ENCODE results near the gene HYPK. TPM values are rescaled to one million over a fixed set of nuclear protein-coding genes. Genes with fewer than 3 reads are reported as not detected.
"Not testable (repeated sequence)": the region's sequence is repeated elsewhere in the genome, so short reads cannot be mapped to it uniquely, and the experiment has no call there.

HYPK gene
- total and polyA plus RNA-seq, 5 donors, result 9.6 to 37.9 (median 14.6) TPM

DNA sequence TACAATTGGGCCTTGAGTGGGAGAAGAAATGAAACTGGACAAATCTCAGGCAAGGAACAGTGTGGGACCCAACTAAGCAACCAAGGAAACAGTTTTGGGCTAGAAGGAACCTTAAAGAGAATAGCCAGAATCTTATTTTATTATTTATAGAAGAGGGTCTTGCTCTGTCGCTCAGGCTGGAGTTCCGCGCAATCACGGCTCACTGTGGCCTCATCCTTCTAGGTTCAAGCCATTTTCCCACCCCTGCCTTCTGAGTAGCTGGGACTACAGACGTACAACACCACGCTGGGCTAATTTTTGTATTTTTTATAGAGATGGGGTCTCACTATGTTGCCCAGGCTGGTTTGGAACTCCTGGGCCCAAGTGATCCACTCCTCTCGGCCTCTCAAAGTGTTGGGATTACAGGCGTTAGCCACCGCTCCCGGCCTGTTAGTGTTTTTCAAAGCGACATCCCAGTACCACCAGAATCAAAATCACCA lies 25.7 kb downstream of the HYPK start:
- no peak overlapping the region for H3K4me3 ChIP-seq (ENCODE audit: low read length)
- intact Hi-C loops (cut with DNase I), result no loop called here
- 95% methylated on average over 11 of the region's 11 CpGs for WGBS
- H3K27me3 ChIP-seq (ENCODE audit: control insufficient read depth, insufficient read depth), result no peaks in the 10 kb centered on the region
- H3K27ac ChIP-seq (ENCODE audit: low read length), result no peak overlapping the region
- no peak for ATAC-seq
- no peaks in the 10 kb centered on the region for H3K9me3 ChIP-seq (ENCODE audit: control insufficient read depth, low read length)
- H3K4me1 ChIP-seq (ENCODE audit: control insufficient read depth, insufficient read depth, low read length), result peaks cover 4% of the 10 kb centered on the region
- no peak for DNase-seq

DNA sequence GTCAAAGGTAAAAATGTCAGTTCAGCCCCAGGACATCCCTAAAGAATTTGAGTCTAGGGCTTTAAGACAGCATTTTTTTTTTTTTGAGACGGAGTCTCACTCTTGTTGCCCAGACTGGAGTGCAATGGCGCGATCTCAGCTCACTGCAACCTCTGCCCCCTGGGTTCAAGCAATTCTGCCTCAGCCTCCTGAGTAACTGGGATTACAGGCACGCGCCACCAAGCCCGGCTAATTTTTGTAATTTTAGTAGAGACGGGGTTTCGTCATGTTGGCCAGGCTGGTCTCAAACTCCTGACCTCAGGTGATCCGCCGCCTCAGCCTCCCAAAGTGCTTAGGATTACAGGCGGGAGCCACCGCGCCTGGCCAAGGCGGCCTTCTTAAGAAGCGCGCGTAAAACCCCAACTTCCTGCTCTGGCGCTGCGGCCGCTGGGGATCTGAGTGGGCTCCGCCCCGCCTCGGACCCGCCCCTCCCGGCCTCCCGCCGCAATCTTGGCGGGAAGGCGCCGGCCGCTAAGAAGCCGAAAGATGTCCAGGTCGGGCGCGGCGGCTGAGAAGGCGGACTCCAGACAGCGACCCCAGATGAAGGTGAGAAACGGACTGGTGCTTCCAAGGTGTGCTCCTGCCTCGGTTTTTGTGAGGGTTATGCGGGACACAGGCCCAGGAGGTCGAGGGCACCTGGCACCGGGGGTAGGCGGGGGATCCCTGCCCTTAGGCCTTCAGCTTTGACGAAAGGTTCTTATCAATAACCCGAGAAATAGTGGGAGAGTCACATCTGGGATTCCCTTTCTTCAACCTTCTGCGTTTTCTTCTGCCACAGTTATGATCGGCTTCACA lies 26.3 kb downstream of the HYPK start, which contains the start of gene WDR76:
WDR76 (plus strand) TSS at position 495 of the 834 bp plus-strand sequence; CDS start at position 526, 31 bp downstream.
- Histone ChIP-seq H3K4me3 (ENCODE audit: low read length) (peak within 1 kb of the TSS; percentile 41), H3K27ac (ENCODE audit: low read length) (no peak within 1 kb of the TSS), H3K9me3 (ENCODE audit: control insufficient read depth, low read length) (no peaks in the 10 kb centered on the region), H3K27me3 (ENCODE audit: control insufficient read depth, insufficient read depth) (no peaks in the 10 kb centered on the region), H3K4me1 (ENCODE audit: control insufficient read depth, insufficient read depth, low read length) (peaks cover 4% of the 10 kb centered on the region)
- DNase-seq (peak; percentile 82 to 94 (median 91)), ATAC-seq (peak; percentile 87)
- 5% methylated on average over 48 of the region's 48 CpGs for WGBS
- intact Hi-C loops (cut with DNase I), result no loop called here

DNA sequence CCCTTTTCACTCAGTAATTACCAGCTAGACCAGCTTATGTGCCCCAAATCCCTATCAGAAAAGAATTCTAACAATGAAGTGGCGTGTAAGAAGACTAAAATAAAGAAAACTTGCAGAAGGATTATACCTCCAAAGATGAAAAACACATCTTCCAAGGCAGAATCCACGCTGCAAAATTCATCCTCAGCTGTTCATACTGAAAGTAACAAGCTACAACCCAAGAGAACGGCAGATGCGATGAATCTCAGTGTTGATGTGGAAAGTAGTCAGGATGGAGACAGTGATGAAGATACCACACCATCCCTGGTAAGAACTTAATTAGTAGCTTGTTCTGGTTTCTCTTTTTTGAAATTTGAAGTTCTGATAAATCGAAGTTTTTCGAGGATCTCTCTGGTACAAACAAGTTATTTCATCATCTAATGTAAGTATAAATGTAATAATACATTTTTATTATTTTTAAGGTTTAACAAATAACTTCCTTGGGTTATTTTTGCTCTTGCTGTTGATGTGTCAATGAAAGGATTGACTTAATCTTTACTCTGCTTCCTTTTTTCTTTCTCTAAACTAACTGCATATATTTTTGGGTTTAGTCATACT lies 27.8 kb downstream of the HYPK start:
- intact Hi-C loops (cut with DNase I), result no loop called here
- DNase-seq, result no peak
- no peaks in the 10 kb centered on the region for H3K27me3 ChIP-seq (ENCODE audit: control insufficient read depth, insufficient read depth)
- H3K4me3 ChIP-seq (ENCODE audit: low read length), result no peak overlapping the region
- H3K9me3 ChIP-seq (ENCODE audit: control insufficient read depth, low read length), result no peaks in the 10 kb centered on the region
- WGBS, result 52% methylated on average over 6 of the region's 6 CpGs
- ATAC-seq, result no peak
- H3K27ac ChIP-seq (ENCODE audit: low read length), result no peak overlapping the region
- peaks cover 4% of the 10 kb centered on the region for H3K4me1 ChIP-seq (ENCODE audit: control insufficient read depth, insufficient read depth, low read length)

DNA sequence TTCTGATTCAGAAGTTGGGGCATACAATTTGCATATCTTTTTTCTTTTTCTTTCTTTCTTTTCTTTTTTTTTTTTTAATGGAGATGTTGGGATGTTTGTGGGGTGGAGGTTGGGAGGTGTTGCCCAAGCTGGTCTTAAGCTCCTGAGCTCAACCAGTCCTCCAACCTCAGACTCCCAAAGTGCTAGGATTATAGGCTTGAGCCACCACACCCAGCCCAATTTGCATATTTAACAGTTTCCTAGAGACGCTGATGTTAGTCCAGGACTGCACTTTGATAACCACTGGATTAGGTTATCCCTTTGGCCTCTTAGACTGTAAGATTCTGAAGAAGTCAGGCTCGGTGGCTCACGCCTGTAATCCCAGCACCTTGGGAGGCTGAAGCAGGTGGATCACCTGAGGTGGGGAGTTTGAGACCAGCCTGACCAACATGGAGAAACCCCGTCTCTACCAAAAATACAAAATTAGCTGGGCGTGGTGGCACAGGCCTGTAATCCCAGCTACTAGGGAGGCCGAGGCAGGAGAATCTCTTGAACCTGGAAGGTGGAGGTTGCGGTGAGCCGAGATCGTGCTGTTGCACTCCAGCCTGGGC lies 29.6 kb downstream of the HYPK start:
- WGBS, result 95% methylated on average over 9 of the region's 9 CpGs
- H3K4me1 ChIP-seq (ENCODE audit: control insufficient read depth, insufficient read depth, low read length); H3K27me3 ChIP-seq (ENCODE audit: control insufficient read depth, insufficient read depth); H3K27ac ChIP-seq (ENCODE audit: low read length); H3K9me3 ChIP-seq (ENCODE audit: control insufficient read depth, low read length); ATAC-seq; DNase-seq; H3K4me3 ChIP-seq (ENCODE audit: low read length); intact Hi-C loops (cut with DNase I): not testable (repeated sequence)

DNA sequence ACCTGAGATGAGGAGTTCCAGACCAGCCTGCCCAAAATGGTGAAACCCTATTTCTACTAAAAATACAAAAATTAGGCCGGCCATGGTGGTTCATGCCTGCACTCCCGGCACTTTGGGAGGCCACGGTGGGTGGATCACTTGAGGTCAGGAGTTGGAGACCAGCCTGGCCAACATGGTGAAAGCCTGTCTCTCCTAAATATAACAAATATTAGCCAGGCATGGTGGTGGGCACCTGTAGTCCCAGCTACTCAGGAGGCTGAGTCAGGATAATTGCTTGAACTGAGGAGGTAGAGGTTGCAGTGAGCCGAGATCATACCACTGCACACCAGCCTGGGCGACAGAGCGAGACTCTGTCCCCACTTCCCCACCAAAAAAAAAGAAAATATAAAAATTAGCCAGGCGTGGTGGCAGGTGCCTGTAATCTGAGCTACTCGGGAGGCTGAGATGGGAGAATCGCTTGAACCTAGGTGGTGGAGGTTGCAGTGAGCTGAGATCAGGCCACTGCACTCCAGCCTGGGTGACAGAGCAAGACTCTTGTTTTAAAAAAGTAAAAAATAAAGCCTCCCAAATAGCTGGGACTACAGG lies 30.4 kb downstream of the HYPK start:
- DNase-seq; ATAC-seq; intact Hi-C loops (cut with DNase I); H3K4me1 ChIP-seq (ENCODE audit: control insufficient read depth, insufficient read depth, low read length); H3K4me3 ChIP-seq (ENCODE audit: low read length); H3K27ac ChIP-seq (ENCODE audit: low read length); H3K9me3 ChIP-seq (ENCODE audit: control insufficient read depth, low read length); H3K27me3 ChIP-seq (ENCODE audit: control insufficient read depth, insufficient read depth): not testable (repeated sequence)
- 96% methylated on average over 9 of the region's 9 CpGs for WGBS

DNA sequence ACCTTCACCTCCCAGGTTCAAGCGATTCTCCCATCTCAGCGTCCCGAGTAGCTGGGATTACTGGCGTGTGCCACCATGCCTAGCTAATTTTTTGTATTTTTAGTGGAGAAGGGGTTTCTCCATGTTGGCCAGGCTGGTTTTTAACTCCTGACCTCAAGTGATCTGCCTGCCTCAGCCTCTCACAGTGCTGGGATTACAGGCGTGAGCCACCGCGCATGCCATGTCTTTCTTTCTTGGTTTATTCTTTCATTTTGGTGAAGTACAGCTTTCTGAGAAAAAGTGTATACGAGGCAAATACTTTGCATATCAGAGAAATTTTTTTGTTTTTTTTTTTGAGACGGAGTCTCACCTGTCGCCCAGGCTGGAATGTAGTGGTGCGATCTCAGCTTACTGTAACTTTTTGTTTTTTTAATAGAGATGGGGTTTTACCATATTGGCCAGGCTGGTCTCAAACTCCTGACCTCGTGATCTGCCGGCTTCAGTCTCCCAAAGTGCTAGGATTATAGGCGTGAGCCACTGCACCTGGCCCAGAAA lies 31.2 kb downstream of the HYPK start:
- H3K9me3 ChIP-seq (ENCODE audit: control insufficient read depth, low read length); ATAC-seq; H3K4me1 ChIP-seq (ENCODE audit: control insufficient read depth, insufficient read depth, low read length); H3K27me3 ChIP-seq (ENCODE audit: control insufficient read depth, insufficient read depth); H3K27ac ChIP-seq (ENCODE audit: low read length); DNase-seq; H3K4me3 ChIP-seq (ENCODE audit: low read length); intact Hi-C loops (cut with DNase I): not testable (repeated sequence)
- WGBS, result 92% methylated on average over 14 of the region's 14 CpGs

DNA sequence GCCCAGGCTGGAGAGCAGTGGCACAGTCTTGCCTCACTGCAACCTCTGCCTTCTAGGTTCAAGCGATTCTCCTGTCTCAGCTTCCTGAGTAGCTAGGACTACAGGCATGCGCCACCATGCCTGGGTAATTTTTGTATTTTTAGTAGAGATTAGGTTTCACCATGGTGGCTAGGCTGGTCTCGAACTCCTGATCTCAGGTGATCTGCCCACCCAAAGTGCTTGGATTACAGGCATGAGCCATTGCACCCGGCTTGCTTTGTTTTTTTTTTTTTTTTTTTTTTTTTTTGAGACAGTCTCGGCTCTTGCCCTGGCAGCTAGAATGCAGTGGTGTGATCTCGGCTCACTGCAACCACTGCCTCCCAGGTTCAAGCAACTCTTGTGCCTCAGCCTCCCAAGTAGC lies 32.1 kb downstream of the HYPK start:
- intact Hi-C loops (cut with DNase I); H3K4me3 ChIP-seq (ENCODE audit: low read length); DNase-seq; H3K27me3 ChIP-seq (ENCODE audit: control insufficient read depth, insufficient read depth); H3K27ac ChIP-seq (ENCODE audit: low read length); H3K9me3 ChIP-seq (ENCODE audit: control insufficient read depth, low read length); H3K4me1 ChIP-seq (ENCODE audit: control insufficient read depth, insufficient read depth, low read length); ATAC-seq: not testable (repeated sequence)
- WGBS, result 89% methylated on average over 6 of the region's 6 CpGs

DNA sequence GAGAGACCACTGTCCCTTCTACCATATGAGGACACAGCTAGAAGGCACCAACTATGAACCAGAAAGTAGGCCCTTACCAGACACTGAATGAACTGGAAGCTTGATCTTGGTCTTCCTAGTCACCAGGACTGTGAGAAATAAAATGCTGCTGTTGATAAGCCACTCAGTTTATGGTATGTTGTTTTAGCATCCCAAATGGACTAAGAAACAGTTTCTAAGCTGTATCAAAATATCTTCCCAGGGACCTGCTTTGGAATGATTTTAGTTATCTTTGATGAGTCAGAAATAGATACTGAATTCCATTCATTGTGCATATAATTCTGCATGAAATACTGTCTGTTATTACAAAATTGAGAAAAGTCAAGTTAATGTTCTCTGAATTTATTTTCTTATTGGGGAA lies 45.0 kb downstream of the HYPK start:
- no peaks in the 10 kb centered on the region for H3K4me1 ChIP-seq (ENCODE audit: control insufficient read depth, insufficient read depth, low read length)
- ATAC-seq, result no peak
- intact Hi-C loops (cut with DNase I), result no loop called here
- H3K27ac ChIP-seq (ENCODE audit: low read length), result no peak overlapping the region
- no peak overlapping the region for H3K4me3 ChIP-seq (ENCODE audit: low read length)
- DNase-seq, result no peak
- H3K27me3 ChIP-seq (ENCODE audit: control insufficient read depth, insufficient read depth), result no peaks in the 10 kb centered on the region
- no peaks in the 10 kb centered on the region for H3K9me3 ChIP-seq (ENCODE audit: control insufficient read depth, low read length)

DNA sequence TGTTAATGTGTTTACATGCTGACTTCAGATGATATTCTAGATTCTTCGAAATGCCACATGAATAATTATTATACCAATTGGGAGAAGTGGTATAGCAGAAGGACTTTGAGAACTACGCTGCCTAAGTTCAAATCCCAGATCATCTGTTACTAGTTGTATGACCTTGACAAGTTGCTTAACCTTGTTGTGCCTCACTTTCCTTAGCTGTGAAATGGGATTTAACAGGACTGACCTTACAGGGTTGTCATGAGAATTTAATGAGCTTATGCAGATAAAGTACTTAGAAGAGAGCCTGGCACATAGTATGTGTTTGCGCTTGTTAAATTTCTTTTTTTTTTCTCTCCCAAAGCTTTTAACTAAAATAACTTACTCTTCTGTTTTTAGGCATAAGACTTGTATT lies 50.9 kb downstream of the HYPK start:
- Histone ChIP-seq H3K27me3 (ENCODE audit: control insufficient read depth, insufficient read depth) (no peaks in the 10 kb centered on the region), H3K4me3 (ENCODE audit: low read length) (no peak overlapping the region), H3K9me3 (ENCODE audit: control insufficient read depth, low read length) (no peaks in the 10 kb centered on the region), H3K4me1 (ENCODE audit: control insufficient read depth, insufficient read depth, low read length) (no peaks in the 10 kb centered on the region), H3K27ac (ENCODE audit: low read length) (no peak overlapping the region)
- ATAC-seq, result no peak
- intact Hi-C loops (cut with DNase I), result no loop called here
- DNase-seq, result no peak
- WGBS, result 99% methylated on average over 3 of the region's 3 CpGs

DNA sequence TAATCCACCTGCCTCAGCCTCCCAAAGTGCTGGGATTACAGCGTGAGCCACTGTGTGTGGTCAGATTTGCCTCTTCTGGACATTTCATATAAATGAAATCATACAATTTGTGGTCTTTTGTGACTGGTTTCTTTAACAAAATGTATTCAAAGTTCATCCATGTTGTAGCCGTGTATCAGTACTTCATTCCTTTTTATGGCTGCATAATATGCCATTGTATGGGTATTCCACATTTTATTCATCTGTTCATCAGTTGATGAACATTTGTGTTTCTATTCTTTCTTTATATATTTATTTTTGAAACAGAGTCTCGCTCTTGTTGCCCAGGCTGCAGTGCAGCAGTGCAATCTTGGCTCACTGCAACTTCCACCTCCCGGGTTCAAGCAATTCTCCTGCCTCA lies 52.2 kb downstream of the HYPK start:
- DNase-seq (no peak), ATAC-seq (no peak)
- no peaks in the 10 kb centered on the region for H3K27me3 ChIP-seq (ENCODE audit: control insufficient read depth, insufficient read depth)
- no peak overlapping the region for H3K4me3 ChIP-seq (ENCODE audit: low read length)
- intact Hi-C loops (cut with DNase I), result no loop called here
- H3K4me1 ChIP-seq (ENCODE audit: control insufficient read depth, insufficient read depth, low read length), result no peaks in the 10 kb centered on the region
- WGBS, result 98% methylated on average over 4 of the region's 4 CpGs
- no peak overlapping the region for H3K27ac ChIP-seq (ENCODE audit: low read length)
- no peaks in the 10 kb centered on the region for H3K9me3 ChIP-seq (ENCODE audit: control insufficient read depth, low read length)
